Measurements from ENCODE around the gene ENOSF1.
"Not testable (repeated sequence)": the region's sequence is repeated elsewhere in the genome, so short reads cannot be mapped to it uniquely, and the experiment has no call there.

The ENOSF1 gene

GRCh38 chr18:686339-687111 lies 25.9 kb downstream of the ENOSF1 start:
- H3K27ac Mint-ChIP-seq: peak overlapping the region; percentile 28
- H3K27me3 Mint-ChIP-seq: no peaks in the 10 kb centered on the region
- no peaks in the 10 kb centered on the region for H3K9me3 Mint-ChIP-seq
- H3K4me1 Mint-ChIP-seq (ENCODE audit: low read depth): peaks cover 17% of the 10 kb centered on the region
- peaks cover 65% of the 10 kb centered on the region for H3K36me3 Mint-ChIP-seq (ENCODE audit: low read depth)
- H3K4me3 Mint-ChIP-seq: no peak overlapping the region

- peaks cover 66% of the 10 kb centered on the region for H3K36me3 Mint-ChIP-seq (ENCODE audit: low read depth)
- peaks cover 18% of the 10 kb centered on the region for H3K4me1 Mint-ChIP-seq (ENCODE audit: low read depth)
- no peaks in the 10 kb centered on the region for H3K9me3 Mint-ChIP-seq
- H3K27me3 Mint-ChIP-seq: no peaks in the 10 kb centered on the region
- H3K4me3 Mint-ChIP-seq: no peak overlapping the region
- H3K27ac Mint-ChIP-seq: no peak overlapping the region
Measured at GRCh38 chr18:685438-685837, 27.0 kb downstream of the ENOSF1 start.

GRCh38 chr18:683531-683930 lies 28.9 kb downstream of the ENOSF1 start:
- no peak overlapping the region for H3K27ac Mint-ChIP-seq
- H3K9me3 Mint-ChIP-seq: no peaks in the 10 kb centered on the region
- H3K4me3 Mint-ChIP-seq: no peak overlapping the region
- H3K27me3 Mint-ChIP-seq: no peaks in the 10 kb centered on the region
- H3K36me3 Mint-ChIP-seq (ENCODE audit: low read depth): peaks cover 72% of the 10 kb centered on the region
- H3K4me1 Mint-ChIP-seq (ENCODE audit: low read depth): peaks cover 18% of the 10 kb centered on the region

- no peak overlapping the region for H3K4me3 Mint-ChIP-seq
- H3K27me3 Mint-ChIP-seq: no peaks in the 10 kb centered on the region
- no peak overlapping the region for H3K27ac Mint-ChIP-seq
- no peaks in the 10 kb centered on the region for H3K9me3 Mint-ChIP-seq
- H3K4me1 Mint-ChIP-seq (ENCODE audit: low read depth): peaks cover 18% of the 10 kb centered on the region
- H3K36me3 Mint-ChIP-seq (ENCODE audit: low read depth): peaks cover 79% of the 10 kb centered on the region
Measured at GRCh38 chr18:682833-683232, 29.6 kb downstream of the ENOSF1 start.

- Mint-ChIP-seq H3K36me3 (ENCODE audit: low read depth) (peaks cover 80% of the 10 kb centered on the region), H3K4me1 (ENCODE audit: low read depth) (peaks cover 18% of the 10 kb centered on the region), H3K27ac (peak overlapping the region; percentile 87)
- not testable (repeated sequence) for H3K4me3 Mint-ChIP-seq, H3K27me3 Mint-ChIP-seq, H3K9me3 Mint-ChIP-seq
Measured at GRCh38 chr18:682416-682815, 30.0 kb downstream of the ENOSF1 start.

GRCh38 chr18:681985-682384 lies 30.4 kb downstream of the ENOSF1 start:
- Mint-ChIP-seq H3K27me3 (no peaks in the 10 kb centered on the region), H3K9me3 (no peaks in the 10 kb centered on the region), H3K4me3 (no peak overlapping the region), H3K36me3 (ENCODE audit: low read depth) (peaks cover 80% of the 10 kb centered on the region), H3K27ac (peak overlapping the region; percentile 87), H3K4me1 (ENCODE audit: low read depth) (peaks cover 18% of the 10 kb centered on the region)

- Mint-ChIP-seq H3K36me3 (ENCODE audit: low read depth) (peaks cover 82% of the 10 kb centered on the region), H3K27me3 (no peaks in the 10 kb centered on the region), H3K27ac (no peak overlapping the region), H3K4me3 (no peak overlapping the region), H3K4me1 (ENCODE audit: low read depth) (peaks cover 18% of the 10 kb centered on the region), H3K9me3 (no peaks in the 10 kb centered on the region)
Measured at GRCh38 chr18:680392-680791, 32.0 kb downstream of the ENOSF1 start.

GRCh38 chr18:679516-679915 lies 32.9 kb downstream of the ENOSF1 start:
- H3K9me3 Mint-ChIP-seq: no peaks in the 10 kb centered on the region
- H3K27ac Mint-ChIP-seq: no peak overlapping the region
- peaks cover 74% of the 10 kb centered on the region for H3K36me3 Mint-ChIP-seq (ENCODE audit: low read depth)
- H3K4me3 Mint-ChIP-seq: no peak overlapping the region
- peaks cover 18% of the 10 kb centered on the region for H3K4me1 Mint-ChIP-seq (ENCODE audit: low read depth)
- no peaks in the 10 kb centered on the region for H3K27me3 Mint-ChIP-seq

GRCh38 chr18:678482-679182 lies 33.8 kb downstream of the ENOSF1 start:
- Mint-ChIP-seq H3K36me3 (ENCODE audit: low read depth) (peaks cover 69% of the 10 kb centered on the region), H3K4me1 (ENCODE audit: low read depth) (peaks cover 18% of the 10 kb centered on the region), H3K27ac (no peak overlapping the region)

GRCh38 chr18:677951-678381 lies 34.5 kb downstream of the ENOSF1 start:
- peaks cover 65% of the 10 kb centered on the region for H3K36me3 Mint-ChIP-seq (ENCODE audit: low read depth)
- H3K9me3 Mint-ChIP-seq: no peaks in the 10 kb centered on the region
- peaks cover 14% of the 10 kb centered on the region for H3K4me1 Mint-ChIP-seq (ENCODE audit: low read depth)
- H3K27me3 Mint-ChIP-seq: no peaks in the 10 kb centered on the region
- no peak overlapping the region for H3K27ac Mint-ChIP-seq
- H3K4me3 Mint-ChIP-seq: no peak overlapping the region

More at GRCh38 chr18:678482-679182, 33.8 kb downstream of the ENOSF1 start:
- H3K4me3 Mint-ChIP-seq: no peak overlapping the region
- no peaks in the 10 kb centered on the region for H3K9me3 Mint-ChIP-seq
- no peaks in the 10 kb centered on the region for H3K27me3 Mint-ChIP-seq

- Mint-ChIP-seq H3K27me3 (no peaks in the 10 kb centered on the region), H3K36me3 (ENCODE audit: low read depth) (peaks cover 68% of the 10 kb centered on the region), H3K27ac (peak overlapping the region; percentile 55), H3K4me1 (ENCODE audit: low read depth) (peaks cover 7% of the 10 kb centered on the region), H3K9me3 (no peaks in the 10 kb centered on the region), H3K4me3 (no peak overlapping the region)
Measured at GRCh38 chr18:677145-677544, 35.3 kb downstream of the ENOSF1 start.

GRCh38 chr18:676736-677135 lies 35.7 kb downstream of the ENOSF1 start:
- no peak overlapping the region for H3K27ac Mint-ChIP-seq
- no peaks in the 10 kb centered on the region for H3K9me3 Mint-ChIP-seq
- H3K36me3 Mint-ChIP-seq (ENCODE audit: low read depth): peaks cover 66% of the 10 kb centered on the region
- H3K4me1 Mint-ChIP-seq (ENCODE audit: low read depth): peaks cover 3% of the 10 kb centered on the region
- no peaks in the 10 kb centered on the region for H3K27me3 Mint-ChIP-seq
- no peak overlapping the region for H3K4me3 Mint-ChIP-seq

GRCh38 chr18:676069-676468 lies 36.4 kb downstream of the ENOSF1 start:
- Mint-ChIP-seq H3K36me3 (ENCODE audit: low read depth) (peaks cover 66% of the 10 kb centered on the region), H3K4me1 (ENCODE audit: low read depth) (no peaks in the 10 kb centered on the region), H3K4me3 (no peak overlapping the region), H3K27ac (peak overlapping the region; percentile 79), H3K9me3 (no peaks in the 10 kb centered on the region), H3K27me3 (no peaks in the 10 kb centered on the region)

- Mint-ChIP-seq H3K27me3 (no peaks in the 10 kb centered on the region), H3K27ac (no peak overlapping the region), H3K9me3 (no peaks in the 10 kb centered on the region), H3K4me3 (no peak overlapping the region), H3K36me3 (ENCODE audit: low read depth) (peaks cover 70% of the 10 kb centered on the region), H3K4me1 (ENCODE audit: low read depth) (no peaks in the 10 kb centered on the region)
Measured at GRCh38 chr18:675307-675706, 37.1 kb downstream of the ENOSF1 start.

GRCh38 chr18:673769-674168 lies 38.7 kb downstream of the ENOSF1 start:
- H3K4me1 Mint-ChIP-seq (ENCODE audit: low read depth): no peaks in the 10 kb centered on the region
- no peaks in the 10 kb centered on the region for H3K27me3 Mint-ChIP-seq
- no peak overlapping the region for H3K27ac Mint-ChIP-seq
- peaks cover 74% of the 10 kb centered on the region for H3K36me3 Mint-ChIP-seq (ENCODE audit: low read depth)
- no peak overlapping the region for H3K4me3 Mint-ChIP-seq
- H3K9me3 Mint-ChIP-seq: no peaks in the 10 kb centered on the region
